Islet of Langerhans (tissue), 1 donor: ENCODE data around the gene MREG.

Source experiments
- FAIRE-seq: peaks from one replicate; lab custom pipeline; 2011; peaks lifted over from hg19 to GRCh38; lab: Jason Lieb, UNC

Gene MREG

DNA sequence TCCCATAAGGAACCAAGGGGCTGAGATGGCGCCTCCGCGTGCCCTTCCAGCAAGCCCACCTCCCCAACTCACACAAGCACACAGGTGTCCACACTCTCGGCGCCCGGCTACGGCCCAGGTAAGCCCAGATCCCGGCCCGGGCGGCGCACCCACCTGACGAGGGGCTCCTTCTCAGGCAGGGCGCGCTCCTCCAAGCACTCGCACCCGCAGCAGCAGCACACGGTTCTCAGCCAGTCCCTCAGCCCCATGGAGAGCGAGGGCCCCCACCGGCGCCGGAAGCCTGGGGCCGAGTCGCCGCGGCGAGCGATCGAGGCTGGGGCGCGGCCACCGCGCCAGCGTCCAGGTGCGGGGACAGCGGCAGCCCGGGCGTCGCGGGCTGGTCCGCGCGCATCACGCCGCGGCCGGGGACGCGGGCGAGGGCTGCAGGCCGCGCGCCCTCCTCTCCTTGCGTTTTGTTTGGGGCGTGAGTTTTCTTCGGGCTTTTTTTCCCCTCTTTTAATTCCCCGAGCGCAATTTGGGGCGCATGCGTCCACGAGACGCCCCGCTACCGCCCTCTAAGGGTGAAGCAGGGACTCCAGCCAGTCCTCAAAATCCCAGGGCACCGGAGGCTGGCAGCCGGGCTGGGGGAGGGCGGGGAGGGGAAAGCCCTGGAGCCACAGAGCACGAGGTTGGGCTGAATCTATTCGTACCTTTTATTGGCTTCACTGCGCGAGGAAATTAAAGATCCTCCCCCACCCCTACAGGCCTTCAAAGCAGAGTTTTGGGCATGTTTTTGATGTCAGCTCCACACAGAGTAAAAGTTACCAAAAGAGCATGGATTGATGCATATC, at the start of gene MREG:
MREG (minus strand) TSS at position 472 of the 830 bp plus-strand sequence; CDS start at position 248, 224 bp downstream.
- FAIRE-seq, result no peak

DNA sequence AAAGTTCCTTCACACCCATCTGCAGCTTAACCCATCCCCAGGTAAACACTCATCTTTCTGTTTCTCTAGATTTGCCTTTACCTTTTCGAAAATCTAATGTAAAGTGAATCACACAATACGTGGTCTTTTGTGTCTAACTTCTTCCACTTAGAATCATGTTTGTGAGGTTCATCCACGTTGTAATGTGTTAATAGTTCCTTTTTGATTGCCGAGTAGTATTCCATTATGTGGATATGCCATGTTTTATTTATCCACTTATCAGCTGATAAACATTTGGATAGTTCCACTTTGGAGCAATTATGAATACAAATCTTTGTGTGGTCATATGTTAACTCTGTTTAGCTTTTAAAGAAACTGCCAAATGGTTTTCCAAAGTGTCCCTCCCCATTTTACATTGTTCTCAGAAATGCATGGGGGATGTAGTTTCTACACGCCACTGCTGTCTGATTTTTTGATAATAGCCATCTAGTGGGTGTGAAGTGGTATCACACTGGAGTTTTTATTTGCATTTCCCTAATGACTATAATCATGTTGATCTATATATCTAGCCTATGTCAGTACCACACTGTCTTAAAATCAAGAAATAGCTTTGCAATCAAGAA, 46.0 kb upstream of the MREG start:
- no peak for FAIRE-seq

GRCh38 chr2:216057688-216058193, 44.4 kb upstream of the MREG start:
- FAIRE-seq, result no peak

GRCh38 chr2:216056739-216057138, 43.4 kb upstream of the MREG start:
- FAIRE-seq, result no peak

GRCh38 chr2:216055680-216056079, 42.3 kb upstream of the MREG start:
- FAIRE-seq, result no peak

DNA sequence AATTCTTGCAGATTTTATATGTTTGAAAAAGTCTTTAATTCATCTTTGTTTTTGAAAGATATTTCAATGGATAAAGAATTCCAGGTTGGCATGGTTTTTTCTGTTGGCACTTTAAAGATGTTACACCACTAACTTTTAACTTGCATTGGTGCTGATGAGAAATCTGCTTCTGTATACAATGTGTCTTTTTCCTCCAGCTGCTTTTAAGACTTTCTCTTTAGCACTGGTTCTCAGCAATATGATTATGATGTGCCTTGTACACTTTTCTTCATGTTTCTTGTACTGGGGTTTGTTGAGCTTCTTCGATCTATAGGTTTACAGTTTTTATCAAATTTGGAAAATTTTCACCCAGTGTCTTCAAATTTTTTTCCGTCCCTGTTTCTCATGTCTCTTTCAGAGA, 39.1 kb upstream of the MREG start:
- no peak for FAIRE-seq

GRCh38 chr2:216051350-216051749, 38.0 kb upstream of the MREG start:
- no peak for FAIRE-seq

DNA sequence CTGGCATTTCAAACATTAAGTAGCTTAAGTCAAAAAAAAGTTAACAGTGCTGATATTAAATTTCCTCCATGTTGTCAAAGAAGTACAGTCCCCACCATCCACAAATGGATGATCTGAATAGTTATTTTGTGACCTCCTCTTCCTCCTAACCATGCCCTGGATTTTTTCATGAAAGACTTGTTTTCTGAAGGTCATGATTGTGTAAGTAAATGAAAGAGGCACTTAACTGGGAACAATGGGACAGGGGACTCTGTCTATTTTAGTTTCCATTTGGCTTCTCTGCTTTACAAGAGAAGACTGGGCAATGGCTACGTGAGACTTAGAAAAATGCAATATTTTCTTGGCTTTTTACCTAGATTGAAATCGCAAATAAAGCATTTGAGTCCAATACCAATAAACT, 36.1 kb upstream of the MREG start:
- FAIRE-seq, result no peak

DNA sequence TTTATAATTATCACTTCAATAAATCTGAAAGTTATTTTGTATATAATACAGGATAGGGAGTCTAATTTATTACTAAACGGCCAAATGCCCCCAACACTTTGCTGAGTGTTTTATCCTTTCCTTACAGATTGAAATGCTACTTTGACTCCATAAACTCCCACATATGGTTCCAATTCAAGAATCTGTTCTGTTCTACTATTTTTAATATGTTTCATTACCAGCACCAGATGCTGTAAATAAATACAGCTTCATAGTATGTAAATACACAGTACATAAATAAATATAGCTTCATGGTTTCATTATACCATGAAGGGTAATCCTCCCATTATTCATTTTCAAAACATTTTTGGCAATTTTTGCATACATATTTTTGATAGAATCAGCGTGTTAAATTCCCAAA, 34.0 kb upstream of the MREG start:
- FAIRE-seq, result no peak

GRCh38 chr2:216044883-216045486, 31.6 kb upstream of the MREG start:
- no peak for FAIRE-seq

DNA sequence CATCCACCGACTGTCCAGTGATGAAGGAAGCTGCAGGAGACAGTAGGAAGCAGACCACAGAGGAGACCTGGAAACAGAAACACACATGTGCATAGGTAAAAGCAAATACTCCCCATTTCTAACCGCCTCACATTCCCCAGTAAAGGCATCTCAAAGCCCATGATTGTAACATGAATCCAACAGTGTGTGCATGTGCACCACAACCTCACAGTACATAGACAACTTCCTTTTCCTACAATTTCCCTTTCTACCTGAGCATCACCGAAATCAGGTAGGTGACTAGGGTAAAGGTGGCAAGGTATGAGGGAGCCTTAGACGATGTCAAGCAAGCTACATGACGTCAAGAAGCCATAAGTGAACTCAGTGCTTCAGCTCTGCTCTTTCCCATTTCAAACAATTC, 30.6 kb upstream of the MREG start:
- no peak for FAIRE-seq

GRCh38 chr2:216041438-216041837, 28.1 kb upstream of the MREG start:
- no peak for FAIRE-seq

DNA sequence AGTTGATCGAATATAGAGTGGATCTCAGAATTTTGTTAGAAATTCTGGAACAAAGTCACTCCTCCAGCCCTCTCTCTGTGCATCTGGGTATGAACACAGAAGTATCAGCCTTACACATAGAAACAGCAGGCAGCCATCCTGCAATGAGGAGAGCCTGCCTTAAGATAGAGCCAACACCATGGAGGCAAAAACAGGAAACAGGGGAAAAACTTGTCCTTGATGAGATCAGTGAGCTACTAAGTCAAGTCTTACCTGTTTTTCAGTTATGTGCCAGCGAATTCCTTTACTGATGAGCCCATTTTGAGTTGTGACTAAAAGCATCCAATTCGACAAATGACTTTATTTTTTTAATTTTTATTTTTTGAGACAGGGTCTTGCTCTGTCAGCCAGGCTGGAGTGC, 26.6 kb upstream of the MREG start:
- FAIRE-seq, result no peak

DNA sequence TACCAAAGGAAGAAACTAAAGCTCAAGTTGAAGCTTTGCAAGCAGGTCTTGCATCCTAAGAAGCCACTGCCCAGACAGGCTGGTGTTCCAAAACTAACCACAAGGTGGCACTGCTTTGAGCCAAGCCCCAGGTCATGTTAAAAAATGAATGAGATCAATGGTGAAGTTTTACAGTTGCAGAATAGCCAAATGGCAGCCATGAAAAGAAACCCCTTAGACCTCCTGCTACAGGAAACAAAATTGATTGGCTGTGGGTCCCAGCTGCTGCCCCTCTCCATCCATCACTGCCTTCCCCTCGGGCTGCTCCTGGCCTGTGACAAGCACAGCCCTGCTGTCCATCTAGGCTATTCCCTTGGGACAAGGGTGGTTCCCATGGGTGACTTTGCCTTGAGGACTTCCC, 20.7 kb upstream of the MREG start:
- FAIRE-seq, result no peak

DNA sequence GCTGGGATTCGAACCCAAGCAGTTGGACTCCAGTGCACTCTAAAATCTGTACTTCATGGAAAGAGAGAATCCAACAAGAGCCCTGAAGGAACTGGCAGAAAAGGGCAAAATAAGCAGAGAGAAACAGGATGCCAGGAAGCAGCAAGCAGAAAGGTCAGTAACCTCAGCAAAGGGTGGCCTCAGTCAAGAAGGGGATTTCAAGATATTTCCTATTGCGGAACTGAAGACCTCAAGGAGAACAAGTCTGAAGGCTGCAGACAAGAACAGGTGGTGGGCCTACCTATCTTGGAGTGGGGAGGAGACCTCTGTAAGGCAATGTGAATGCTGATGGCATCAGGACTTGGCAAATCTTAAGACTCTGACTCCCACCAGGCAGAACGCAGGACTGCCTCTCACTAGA, 20.1 kb upstream of the MREG start:
- no peak for FAIRE-seq

DNA sequence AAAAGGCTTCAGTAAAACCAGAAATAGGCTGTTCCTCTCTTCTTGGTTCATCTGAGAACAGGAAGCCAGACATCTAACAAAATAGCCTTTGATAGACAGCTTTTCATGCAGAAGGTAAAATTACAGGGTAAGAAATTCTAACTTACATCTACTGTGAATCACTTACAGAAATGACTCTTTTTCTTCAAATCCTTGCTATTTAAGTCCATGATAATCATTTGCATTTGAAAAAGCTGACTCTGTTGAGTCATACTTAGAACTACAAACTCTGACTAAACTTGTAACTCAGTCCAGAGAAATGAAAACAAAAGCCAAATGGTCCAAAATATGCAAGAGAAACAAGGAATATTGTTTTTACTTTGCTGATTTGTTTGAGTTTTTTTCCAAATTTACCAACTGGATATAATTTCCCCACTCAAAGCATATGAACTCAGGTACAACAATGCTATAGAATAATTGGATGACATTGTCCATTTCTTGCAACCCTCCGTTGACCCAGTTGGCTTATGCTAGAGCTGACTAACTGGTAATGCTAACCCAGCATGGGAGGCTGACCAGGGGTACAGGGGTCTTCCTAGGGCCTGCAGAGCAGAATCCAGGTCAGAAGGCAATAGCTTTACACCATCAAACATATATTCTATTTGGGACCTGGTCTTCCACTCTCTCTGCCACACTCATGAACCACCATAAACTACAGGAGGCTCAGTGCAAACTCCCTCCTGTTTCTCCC, 18.8 kb upstream of the MREG start:
- FAIRE-seq, result no peak

DNA sequence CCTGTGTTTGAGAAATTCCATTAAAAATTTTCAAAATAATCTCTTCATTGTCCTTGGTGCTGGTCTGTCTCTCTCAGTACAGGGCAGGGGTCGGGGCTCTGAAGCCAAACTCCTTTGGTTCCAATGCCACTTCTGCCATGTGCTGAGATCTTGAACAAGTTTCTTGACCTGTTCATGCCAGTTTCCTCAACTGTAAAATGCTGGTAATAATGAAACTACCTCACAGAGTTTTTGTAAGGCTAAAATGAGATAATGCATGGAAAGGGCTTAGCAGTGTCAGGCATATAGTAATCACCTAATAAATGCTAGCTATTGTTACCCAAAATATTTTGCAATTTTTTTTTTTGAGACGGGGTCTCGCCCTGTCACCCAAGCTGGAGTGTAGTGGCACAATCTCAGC, 16.9 kb upstream of the MREG start:
- no peak for FAIRE-seq

GRCh38 chr2:216029416-216030129, 16.2 kb upstream of the MREG start:
- FAIRE-seq, result no peak

DNA sequence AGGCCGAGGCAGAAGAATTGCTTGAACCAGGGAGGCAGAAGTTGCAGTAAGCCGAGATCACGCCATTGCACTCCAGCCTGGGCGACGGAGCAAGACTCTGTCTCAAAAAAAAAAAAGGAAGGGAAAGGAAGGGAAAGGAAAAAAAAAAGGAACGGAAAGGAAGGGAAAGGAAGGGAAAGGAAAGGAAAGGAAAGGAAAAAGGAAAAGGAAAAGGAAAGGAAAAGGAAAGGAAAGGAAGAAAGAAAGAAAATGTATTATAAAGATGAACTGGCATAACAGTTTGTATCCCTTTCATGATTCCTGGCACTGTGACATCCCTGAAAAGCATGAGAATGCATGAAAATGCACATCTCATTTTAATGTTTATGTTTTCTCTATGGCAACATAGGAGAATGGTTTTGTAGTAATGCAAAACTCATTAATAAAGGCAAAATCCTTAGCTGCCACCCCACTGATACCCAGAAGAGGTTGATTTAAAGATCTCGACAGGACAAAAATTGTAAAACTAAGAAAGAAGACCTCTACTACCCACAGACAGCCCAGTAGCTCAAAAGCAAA, 11.5 kb upstream of the MREG start:
- no peak for FAIRE-seq

DNA sequence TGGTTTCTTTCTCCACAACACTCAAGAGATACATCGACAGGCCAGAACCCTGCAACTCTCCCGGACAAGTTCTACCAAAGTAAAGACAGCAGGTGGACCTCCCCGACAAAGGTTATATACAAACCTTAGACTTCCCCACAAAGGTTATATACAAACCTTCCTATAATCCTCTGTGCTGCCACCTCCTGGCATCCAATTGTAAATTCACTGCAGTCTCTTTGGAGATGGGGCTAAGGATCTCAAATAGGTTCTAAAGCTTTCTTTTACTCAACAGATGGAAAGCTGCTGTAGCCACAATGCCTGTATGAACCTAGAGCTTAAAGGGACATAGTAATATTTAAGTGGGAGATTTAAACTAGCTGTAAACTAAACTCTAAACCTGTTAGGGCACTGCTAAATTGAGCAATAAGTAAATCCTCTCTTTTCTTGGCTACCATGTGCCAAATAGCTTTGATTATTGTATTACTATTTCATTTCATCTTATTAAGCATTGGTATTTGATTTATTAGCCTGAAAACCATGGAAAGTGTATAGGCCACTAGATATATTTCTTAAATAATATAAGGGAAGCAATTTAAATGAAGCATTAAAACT, 9.8 kb upstream of the MREG start:
- peak; percentile 82 for FAIRE-seq
